H1 (cell line): Measurements from ENCODE around the gene RELL1.

Experiments
- ATF2 ChIP-seq: IDR thresholded peaks from 2 replicates; pipeline ENCODE4 v1.6.1; 2012; ENCODE audit warnings: low read length, inconsistent platforms
- BACH1 ChIP-seq: IDR thresholded peaks from 2 replicates; pipeline ENCODE4 v1.6.1; 2012; ENCODE audit warnings: low read length, improper control_type of control experiment
- CBX5 ChIP-seq: fragments of 300-800, 300-1000 bp; sonication (generic); IDR thresholded peaks from 2 replicates; pipeline ENCODE4 v1.7.1; 2016; ENCODE audit warnings: antibody characterized with exemption, low read length, low read depth
- CTCF ChIP-seq, 3 experiments: IDR thresholded peaks; 1 replicate in 2 of 3; 2 replicates in 1 of 3; pipeline versions ENCODE4 v1.5.1 to v1.6.1; 2011; ENCODE audit warnings: low read length in 3 of 3, mild to moderate bottlenecking in 3 of 3, inconsistent platforms in 2 of 3, low read depth in 1 of 3, moderate library complexity in 1 of 3; ENCODE audit not compliant: insufficient read depth in 1 of 3; ENCODE audit errors: control extremely low read depth in 1 of 3
- EP300 ChIP-seq, 2 experiments: IDR thresholded peaks; 1 replicate in 1 of 2; 2 replicates in 1 of 2; pipeline ENCODE4 v1.6.1; 2011 to 2012; ENCODE audit warnings: low read depth in 2 of 2, low read length in 2 of 2, mild to moderate bottlenecking in 2 of 2, borderline replicate concordance in 1 of 2, inconsistent platforms in 1 of 2, moderate library complexity in 1 of 2
- HDAC6 ChIP-seq: IDR thresholded peaks from one replicate; pipeline ENCODE4 v1.7.1; 2012; ENCODE audit warnings: low read depth, mild to moderate bottlenecking, inconsistent platforms, low read length, moderate library complexity
- POLR2A ChIP-seq, 2 experiments: IDR thresholded peaks; 1 replicate in 1 of 2; 2 replicates in 1 of 2; pipeline ENCODE4 v1.6.1; 2011; ENCODE audit warnings: low read depth in 2 of 2, low read length in 2 of 2, mild to moderate bottlenecking in 2 of 2; ENCODE audit errors: control extremely low read depth in 1 of 2
- POLR2AphosphoS5 ChIP-seq: IDR thresholded peaks from 2 replicates; pipeline ENCODE4 v1.6.1; 2011; ENCODE audit warnings: low read depth, low read length
- POU5F1 ChIP-seq: IDR thresholded peaks from 2 replicates; pipeline ENCODE4 v1.6.1; 2011; ENCODE audit warnings: low read depth, mild to moderate bottlenecking, low read length, moderate library complexity
- SP2 ChIP-seq: IDR thresholded peaks from 2 replicates; pipeline ENCODE4 v1.6.1; 2012; ENCODE audit warnings: mild to moderate bottlenecking, low read length, inconsistent platforms
- SUZ12 ChIP-seq: fragments of 200-600 bp; sonication (generic); IDR thresholded peaks from 2 replicates; pipeline ENCODE4 v1.6.1; 2012; ENCODE audit warnings: mild to moderate bottlenecking, inconsistent platforms, low read length, moderate library complexity, mixed read lengths
- USF2 ChIP-seq: IDR thresholded peaks from 2 replicates; pipeline ENCODE4 v1.6.1; 2011; ENCODE audit warnings: low read length, improper control_type of control experiment
- YY1 ChIP-seq: IDR thresholded peaks from 2 replicates; pipeline ENCODE4 v1.6.1; 2011; ENCODE audit warnings: low read depth, mild to moderate bottlenecking, low read length

GRCh38 chr4:37678624-37679023 is 7.6 kb downstream of the RELL1 start:
- no peak for TF ChIP-seq POLR2AphosphoS5
- TF ChIP-seq YY1: no peak
- no peak for TF ChIP-seq EP300 (IDR thresholded peaks at IDR 0.05; ENCODE audit: borderline replicate concordance in 1 of 2, low read depth in 2 of 2, low read length in 2 of 2)
- no peak for TF ChIP-seq POU5F1
- TF ChIP-seq USF2: no peak
- TF ChIP-seq CTCF (IDR thresholded peaks at IDR 0.05; ENCODE audit: control extremely low read depth in 1 of 3, insufficient read depth in 1 of 3, low read depth in 1 of 3, low read length in 3 of 3): no peak
- no peak for TF ChIP-seq HDAC6
- no peak for TF ChIP-seq CBX5
- TF ChIP-seq POLR2A (IDR thresholded peaks at IDR 0.05; ENCODE audit: control extremely low read depth in 1 of 2, low read depth in 2 of 2, low read length in 2 of 2): no peak
- no peak for TF ChIP-seq BACH1
- TF ChIP-seq SP2: no peak
- no peak for TF ChIP-seq ATF2
- TF ChIP-seq SUZ12: no peak
